HG03442 (cell line): ENCODE measurements around the gene C1orf35.

Experiments
- ATAC-seq: cut with Tn5 transposase; IDR thresholded peaks from one replicate; pipeline ENCODE4 v1.9.1; 2021; ENCODE audit warnings: mild to moderate bottlenecking, moderate library complexity; ENCODE audit not compliant: unreplicated experiment

Gene C1orf35

GRCh38 chr1:228082214-228082917 lies 20.8 kb downstream of the C1orf35 start, which contains the start of gene ARF1:
TSS of gene ARF1 (plus strand) at chr1:228082708. CDS start at chr1:228097115, 14,407 bp downstream.
- peak; percentile 69 for ATAC-seq

- peak; percentile 29 for ATAC-seq
These were observed 21.4 kb downstream of the C1orf35 start for GRCh38 chr1:228081578-228082213.

- ATAC-seq: no peak
These were observed 22.0 kb downstream of the C1orf35 start for GRCh38 chr1:228081144-228081543.

- ATAC-seq: no peak
These were observed 23.4 kb downstream of the C1orf35 start for GRCh38 chr1:228079601-228080263.

GRCh38 chr1:228079013-228079412 lies 24.1 kb downstream of the C1orf35 start:
- no peak for ATAC-seq

- no peak for ATAC-seq
These were observed 25.4 kb downstream of the C1orf35 start for GRCh38 chr1:228077565-228078330.

GRCh38 chr1:228076796-228077430 lies 26.2 kb downstream of the C1orf35 start:
- no peak for ATAC-seq

GRCh38 chr1:228075801-228076271 lies 27.3 kb downstream of the C1orf35 start:
- no peak for ATAC-seq

GRCh38 chr1:228074954-228075730 lies 28.0 kb downstream of the C1orf35 start:
- ATAC-seq: no peak

- no peak for ATAC-seq
These were observed 29.1 kb downstream of the C1orf35 start for GRCh38 chr1:228073857-228074545.

GRCh38 chr1:228073061-228073856 lies 29.9 kb downstream of the C1orf35 start:
- ATAC-seq: no peak

GRCh38 chr1:228072658-228073043 lies 30.5 kb downstream of the C1orf35 start:
- no peak for ATAC-seq

- no peak for ATAC-seq
These were observed 31.1 kb downstream of the C1orf35 start for GRCh38 chr1:228071839-228072657.

- ATAC-seq: no peak
These were observed 32.3 kb downstream of the C1orf35 start for GRCh38 chr1:228070851-228071250.

- ATAC-seq: no peak
These were observed 33.0 kb downstream of the C1orf35 start for GRCh38 chr1:228070173-228070572.

- ATAC-seq: no peak
These were observed 34.8 kb downstream of the C1orf35 start for GRCh38 chr1:228068359-228068758.

GRCh38 chr1:228066891-228067654 lies 36.1 kb downstream of the C1orf35 start:
- ATAC-seq: no peak
